HG03439 (cell line): ENCODE measurements around the gene ZMYND11.

Experiments used
- ATAC-seq: cut with Tn5 transposase; IDR thresholded peaks from one replicate; pipeline ENCODE4 v1.9.1; 2021; ENCODE audit warnings: mild to moderate bottlenecking, moderate library complexity; ENCODE audit not compliant: unreplicated experiment

The ZMYND11 gene

DNA sequence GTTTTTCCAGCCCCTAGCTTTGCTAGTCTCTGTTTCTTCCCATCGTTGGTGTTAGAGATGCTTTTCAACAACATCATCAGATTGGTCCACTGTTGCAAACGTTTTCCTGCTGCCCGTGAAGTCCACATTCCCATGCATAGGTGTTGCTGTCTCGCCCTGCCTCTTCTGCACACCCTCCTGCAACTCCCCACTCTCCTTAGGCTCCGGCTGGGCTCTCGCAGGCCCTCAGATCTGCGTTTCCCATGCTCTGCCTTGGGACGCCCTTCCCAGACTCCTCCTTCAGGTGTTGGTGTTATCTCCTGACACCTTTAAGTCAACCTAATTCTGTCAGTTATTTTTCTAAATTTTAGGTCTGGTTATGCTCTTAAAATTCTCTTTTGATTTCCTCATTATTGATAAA, 55.0 kb downstream of the ZMYND11 start:
- no peak for ATAC-seq

DNA sequence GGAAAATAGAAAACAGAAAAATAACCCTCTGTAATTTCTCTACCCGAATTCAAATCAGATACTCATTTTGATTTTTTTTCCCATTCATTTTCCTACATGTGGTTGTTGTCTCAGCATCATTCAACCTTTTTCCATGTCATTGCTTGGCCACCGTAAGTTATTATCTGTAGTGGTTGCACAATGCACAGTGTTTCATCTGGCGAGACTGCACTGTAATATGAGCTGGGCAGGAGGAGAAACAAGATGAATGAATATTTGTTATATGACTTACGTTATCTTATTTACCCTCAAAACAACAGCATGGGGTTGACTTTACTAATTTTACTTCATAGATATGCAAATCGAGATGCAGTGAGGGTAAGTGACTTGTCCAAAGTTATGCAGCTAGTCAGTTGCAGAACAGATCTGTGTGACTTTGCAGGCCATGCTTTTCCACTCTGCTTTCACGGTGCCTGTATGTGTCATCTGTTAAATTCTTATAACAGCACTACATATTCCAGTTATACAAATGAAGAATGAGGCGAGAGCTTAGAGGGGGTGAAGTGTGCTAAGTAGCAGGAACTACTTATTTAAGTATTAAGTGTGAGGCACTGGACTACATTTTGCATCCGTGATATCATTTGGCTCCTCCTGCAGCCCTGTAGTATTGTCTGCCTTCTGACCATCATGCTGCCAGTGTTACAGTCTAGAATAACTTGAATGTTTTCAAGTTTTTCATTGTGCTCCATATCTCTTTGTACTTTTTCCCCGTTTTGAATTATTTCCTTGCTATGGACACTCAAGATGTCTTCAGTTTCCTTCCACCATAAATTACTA, 56.7 kb downstream of the ZMYND11 start:
- no peak for ATAC-seq

DNA sequence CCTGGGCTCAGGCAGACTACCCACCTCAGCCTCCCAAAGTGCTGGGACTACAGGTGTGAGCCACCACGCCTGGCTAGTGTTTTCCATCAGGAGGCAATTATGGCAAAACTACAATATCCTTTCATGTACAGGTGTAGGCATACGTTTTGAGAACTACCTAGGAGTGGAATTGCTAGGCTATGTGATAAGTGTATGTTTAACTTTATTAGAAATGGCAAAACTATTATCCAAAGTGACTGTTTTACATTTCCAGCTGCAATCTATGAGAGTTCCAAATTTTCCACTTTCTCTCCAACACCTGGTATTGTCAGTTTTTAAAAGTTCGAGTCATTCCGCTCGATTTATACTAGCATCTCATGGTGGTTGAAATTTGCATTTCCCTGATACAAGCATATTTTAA, 59.0 kb downstream of the ZMYND11 start:
- ATAC-seq, result no peak

DNA sequence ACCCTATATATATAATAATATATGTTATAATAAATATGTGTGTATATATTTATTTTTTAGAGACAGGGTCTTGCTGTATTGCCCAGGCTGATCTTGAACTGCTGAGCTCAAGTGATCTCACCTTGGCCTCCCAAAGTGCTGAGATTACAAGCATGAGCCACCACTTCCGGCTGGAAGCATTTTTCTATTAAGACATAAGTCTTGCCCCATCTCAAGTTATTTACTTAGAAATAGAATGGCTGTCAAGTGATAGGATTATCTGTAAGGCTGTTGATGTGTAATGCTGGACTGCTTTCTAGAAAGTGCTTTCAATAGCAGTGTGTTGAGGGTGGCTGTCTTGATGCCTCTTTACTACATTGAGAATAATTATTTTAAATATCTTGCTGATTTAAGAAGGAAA, 65.2 kb downstream of the ZMYND11 start:
- no peak for ATAC-seq

DNA sequence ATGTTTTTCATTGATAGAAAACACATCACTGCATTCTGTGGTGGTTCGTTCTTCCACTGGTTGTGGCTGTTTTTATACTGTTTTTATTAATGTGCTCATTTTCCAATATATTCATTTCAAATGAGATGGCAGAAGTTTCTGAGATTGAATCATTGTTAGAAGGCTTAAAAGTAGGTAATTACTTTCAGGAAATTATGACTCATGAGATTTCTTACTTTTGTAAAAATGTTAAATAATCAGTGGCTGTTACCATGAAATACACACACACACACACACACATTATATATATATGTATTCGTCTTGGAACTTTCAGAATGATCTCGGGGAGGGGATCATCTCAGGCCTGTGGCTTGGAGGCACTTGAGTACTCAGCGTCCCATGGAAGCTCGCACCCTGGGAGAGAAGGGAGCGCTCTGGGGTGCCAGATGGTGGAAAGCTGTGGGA, 66.1 kb downstream of the ZMYND11 start:
- ATAC-seq, result no peak

DNA sequence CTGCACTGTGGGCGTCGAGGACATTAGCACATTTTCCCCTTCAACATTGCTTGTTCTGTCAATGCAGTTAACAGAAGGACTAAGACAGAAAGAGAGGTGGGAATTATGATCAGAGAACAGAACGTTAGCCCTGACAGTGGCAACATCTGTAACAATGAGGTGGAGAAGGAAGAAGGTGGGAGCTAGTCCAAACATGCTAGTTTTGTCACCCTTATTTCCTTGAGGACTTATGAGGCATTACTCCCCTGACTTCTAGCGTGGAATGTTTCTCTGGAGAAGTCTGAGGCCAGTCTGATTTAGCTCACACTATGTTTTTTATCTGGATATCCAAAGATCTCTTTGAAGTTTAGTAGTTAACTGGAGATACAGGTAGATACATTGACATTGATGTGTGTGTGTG, 73.4 kb downstream of the ZMYND11 start:
- ATAC-seq, result no peak

DNA sequence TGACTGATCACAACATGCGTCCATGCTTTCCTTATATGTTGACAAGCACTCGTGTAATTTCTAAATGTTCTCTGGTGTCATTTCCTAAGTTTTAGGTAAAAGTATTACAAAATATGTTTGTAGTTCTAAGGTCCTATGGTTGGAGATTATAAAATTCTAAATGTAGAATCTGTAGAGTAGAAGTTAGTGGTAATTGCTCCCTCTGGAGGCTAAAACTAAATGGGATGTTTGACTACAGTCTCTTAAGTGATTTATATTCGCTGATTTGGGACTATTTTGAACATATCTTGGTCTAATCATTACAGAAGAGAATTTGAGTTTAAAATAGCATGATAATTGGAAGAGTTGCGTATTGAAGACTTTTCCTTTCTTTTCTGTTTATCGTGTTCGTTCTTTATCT, 74.1 kb downstream of the ZMYND11 start:
- no peak for ATAC-seq

DNA sequence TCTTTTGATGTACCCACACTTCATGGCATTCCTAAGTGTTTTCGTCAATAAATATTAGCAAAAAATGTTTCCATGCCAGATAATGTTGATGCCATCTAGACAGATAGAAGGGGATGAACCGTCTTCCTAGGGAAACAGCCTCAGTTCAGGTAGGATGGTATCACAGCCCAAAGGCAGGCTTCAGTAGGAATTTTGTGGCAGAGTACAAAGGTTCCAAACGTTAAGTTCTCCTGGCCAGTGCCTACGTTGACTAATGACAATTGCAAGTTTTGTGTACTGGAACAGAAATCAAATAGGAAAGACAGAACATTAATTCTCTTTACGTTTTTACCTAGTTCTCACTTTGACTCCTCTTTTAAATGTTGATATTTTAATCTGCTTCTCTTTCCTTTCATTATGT, 75.0 kb downstream of the ZMYND11 start:
- no peak for ATAC-seq

DNA sequence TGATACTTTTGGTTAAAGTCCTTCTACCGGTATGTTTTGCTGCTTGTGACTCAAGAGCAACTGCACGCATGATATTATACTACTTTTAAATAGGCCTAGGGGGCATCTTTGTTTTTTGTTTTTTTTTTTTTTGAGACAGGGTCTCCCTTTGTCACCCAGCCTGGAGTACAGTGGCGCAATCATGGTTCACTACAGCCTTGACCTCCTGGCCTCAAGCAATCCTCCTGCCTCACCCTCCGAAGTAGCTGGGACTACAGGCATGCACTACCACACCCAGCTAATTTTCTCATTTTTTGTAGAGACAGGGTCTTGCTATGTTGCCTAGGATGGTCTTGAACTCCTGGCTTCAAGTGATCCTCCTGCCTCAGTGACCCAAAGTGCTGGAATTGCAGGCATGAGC, 80.2 kb downstream of the ZMYND11 start:
- no peak for ATAC-seq

DNA sequence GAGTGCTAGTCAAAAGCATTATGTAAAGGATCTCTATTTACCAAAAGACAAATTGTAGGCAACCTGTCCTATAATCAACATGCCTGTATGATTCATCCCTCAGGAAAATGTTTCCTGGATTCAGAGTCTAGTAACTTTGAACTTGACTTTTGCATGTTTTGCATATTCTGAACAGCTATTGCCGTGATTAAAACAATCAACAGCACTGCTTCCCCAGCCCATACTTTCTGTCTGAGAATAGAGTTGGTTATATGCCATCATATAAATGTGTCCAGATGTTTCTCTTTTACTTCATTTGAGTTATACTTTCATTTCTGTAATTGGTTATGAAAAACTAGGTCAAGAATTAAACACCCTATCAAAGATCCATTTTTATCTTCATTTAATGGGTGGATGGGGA, 83.5 kb downstream of the ZMYND11 start:
- no peak for ATAC-seq

DNA sequence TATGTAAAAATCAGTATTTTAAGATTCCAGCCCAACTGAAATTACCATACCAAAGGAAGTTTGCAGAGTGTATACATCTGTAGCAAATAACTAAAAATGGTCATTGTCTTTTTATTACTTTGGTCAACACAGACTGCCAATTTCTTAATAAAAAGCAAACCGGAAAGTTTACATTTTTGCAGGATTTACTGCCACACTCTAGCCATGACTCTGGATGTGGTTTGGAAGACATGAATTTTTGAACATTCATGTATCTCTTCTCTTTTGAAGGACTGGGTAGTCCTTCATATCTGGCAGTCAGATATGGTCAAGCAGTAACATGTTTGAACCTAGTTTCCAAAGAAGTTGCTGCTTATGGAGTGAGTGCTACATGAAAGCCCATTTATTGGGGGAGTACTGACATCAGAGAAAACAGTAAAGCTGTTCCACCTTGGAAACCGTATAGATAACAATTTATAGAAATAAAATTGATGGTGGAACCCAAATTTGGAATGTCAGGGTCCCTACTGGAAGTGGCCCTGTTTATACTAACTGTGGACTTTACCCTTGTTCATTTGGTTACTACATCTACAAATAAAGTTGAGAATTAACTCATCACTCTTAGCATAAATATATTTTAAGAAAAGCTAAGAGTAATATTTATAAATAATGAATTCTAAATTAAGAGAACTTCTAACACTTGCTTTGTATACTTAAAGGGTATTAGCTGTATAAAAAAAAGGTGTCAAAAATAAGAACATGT, 84.6 kb downstream of the ZMYND11 start:
- no peak for ATAC-seq

DNA sequence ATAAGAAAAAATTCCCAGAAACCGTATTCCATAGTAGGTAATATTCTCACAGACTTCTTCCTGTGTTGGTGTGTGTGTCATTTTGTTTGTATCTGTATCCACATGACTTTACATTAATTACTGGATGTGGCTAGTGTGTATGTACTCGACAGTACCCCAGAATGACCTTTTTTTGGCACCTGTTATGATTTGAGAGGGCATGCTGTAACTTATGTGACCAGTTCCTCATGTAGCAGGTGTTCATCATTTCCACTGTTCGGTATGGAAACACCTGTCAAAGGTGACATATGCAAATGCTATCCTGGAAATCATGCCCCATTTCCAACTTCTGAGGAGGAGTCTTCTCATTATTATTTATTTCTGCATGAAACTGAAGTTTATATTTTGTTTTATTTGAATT, 89.3 kb downstream of the ZMYND11 start:
- no peak for ATAC-seq

DNA sequence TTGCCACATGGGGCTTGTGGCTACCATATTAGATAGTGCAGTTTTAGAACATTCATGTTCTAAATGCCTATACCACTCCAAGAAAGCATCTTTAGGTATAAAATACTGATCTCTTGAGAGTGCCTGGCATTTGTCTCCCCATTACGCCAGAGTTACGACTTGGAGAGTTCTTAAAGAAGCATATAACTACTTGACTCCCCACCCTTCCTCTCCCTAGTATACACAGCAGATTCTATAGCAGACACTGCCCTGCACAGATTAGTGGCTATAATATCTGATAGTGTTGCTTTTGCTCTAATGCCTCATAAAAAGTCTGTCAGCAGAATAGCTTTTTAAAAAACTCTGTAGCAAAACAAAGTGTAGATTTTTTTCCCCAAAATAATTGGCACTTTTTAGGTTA, 90.8 kb downstream of the ZMYND11 start:
- ATAC-seq, result no peak

DNA sequence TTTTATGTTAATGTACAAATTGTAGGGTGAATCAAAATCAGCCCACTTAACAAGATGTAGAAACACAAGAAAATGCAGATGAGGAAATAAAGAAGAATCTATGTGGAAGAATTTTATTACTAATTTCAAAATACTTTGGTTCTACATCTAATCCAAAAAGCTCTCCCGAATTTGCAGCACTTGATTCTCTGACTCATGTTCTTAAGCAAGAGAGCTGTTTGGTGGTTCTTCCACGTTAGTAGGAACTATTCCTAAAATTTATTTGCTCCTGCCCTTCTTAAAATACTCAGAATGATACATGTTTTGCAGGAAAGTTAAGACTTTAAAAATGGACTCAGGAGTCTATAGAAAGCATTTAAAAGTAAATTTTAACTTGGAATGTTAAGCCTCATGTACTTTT, 91.8 kb downstream of the ZMYND11 start:
- ATAC-seq, result no peak

DNA sequence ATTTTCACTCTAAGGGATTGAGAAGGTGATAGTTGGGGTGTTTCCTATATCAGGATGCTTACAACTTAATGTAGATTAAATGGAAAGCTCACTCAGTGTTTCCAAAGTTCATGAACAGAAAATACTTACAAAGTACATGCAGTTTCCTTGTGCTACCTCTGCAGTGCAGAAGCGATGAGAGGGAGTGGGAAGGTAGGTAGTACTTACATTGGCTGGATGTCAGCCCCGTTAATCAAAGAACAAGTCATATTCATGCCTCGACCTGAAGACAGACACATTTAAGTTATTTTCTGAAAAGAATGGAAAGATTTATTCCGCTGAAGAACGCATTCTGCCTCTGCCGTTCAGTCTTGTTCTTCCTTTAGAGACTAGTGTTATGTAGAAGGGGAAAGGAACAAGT, 93.1 kb downstream of the ZMYND11 start:
- no peak for ATAC-seq

DNA sequence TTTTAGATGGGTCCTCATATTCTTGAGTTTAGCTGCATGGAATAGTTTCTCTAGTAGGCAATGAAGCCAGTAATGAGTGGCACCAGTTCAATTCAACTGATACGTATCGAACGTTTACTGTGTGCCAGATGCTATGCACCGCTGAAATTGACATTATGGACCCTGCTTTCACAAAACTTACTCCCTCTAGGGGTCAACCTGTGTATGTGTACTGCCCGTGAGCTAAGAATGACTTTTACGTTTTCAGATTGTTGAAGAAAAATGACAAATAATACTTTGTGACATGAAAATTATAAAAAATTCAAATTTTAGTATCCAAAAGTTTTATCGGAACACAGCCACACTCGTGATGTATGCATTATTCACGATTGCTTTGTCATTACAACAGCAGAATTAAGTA, 95.5 kb downstream of the ZMYND11 start:
- ATAC-seq, result no peak

DNA sequence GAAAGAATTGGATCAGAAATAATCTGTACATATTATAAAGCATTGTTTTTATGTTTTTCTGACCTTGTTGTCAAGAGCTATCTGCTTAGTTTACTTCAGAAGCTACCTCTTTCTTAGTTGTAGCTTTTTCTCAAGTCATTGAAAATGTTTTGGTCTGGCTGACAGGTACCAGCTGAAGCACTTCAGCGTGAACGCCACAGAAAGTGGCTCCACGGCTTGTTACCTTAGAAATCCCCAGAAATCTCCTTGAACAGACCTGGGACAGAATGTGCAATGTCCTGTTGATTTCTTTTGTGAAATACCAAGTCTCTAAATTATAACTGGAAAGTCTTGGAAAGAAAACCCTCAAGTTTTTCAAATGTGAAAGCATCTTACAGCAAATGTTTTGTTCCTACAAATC, 96.8 kb downstream of the ZMYND11 start:
- ATAC-seq, result no peak

DNA sequence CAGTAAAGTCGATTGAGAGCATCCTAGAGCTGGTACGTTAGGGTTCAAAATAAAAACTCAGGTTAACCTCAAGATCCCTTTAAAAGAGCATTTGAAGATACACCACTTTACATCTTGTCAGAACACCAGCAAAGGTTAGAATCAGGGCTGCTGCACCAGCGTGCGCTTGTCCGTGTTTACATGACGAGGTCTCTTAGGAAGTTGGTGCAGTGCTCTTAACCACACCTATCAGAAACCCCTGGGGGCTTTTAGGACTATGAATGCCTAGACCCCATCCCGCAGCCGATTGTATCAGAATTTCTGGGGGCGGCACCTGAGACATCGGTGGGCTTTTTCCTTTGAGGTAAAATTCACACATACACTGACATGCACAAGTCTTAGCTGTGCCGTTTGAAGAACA, 97.6 kb downstream of the ZMYND11 start:
- ATAC-seq, result no peak

DNA sequence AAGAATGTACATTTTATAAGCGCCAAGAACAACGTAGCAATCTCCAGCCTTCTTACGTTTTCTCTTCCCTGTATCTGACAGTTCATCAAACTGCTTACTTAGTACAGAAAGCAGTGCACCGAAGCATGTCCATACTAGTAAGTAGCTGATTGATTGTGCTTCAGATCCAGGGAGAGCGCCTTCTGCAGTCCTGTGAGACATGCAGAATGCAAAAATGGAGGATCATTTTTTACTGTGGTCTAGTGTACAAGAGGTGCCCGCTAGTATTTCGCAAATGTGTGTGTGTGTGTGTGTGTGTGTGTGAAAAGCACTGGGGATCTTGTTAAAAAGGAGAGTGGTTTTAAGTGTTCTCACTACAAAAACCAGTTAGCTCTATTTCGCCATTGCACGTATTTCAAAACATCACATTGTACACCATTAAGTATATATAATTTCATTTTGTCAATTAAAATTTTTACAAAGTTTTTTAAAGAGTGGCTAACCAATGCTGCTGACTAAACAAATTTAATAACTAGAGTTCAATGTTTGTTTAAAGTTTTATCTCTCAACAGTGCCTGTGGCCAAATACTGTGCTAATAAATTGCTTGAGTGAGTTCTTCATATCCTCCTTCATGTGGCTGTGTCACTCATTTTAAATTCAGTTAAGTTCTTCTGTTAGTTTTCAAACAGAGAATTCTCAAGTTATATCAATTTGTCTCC, 99.6 kb downstream of the ZMYND11 start:
- ATAC-seq, result no peak

DNA sequence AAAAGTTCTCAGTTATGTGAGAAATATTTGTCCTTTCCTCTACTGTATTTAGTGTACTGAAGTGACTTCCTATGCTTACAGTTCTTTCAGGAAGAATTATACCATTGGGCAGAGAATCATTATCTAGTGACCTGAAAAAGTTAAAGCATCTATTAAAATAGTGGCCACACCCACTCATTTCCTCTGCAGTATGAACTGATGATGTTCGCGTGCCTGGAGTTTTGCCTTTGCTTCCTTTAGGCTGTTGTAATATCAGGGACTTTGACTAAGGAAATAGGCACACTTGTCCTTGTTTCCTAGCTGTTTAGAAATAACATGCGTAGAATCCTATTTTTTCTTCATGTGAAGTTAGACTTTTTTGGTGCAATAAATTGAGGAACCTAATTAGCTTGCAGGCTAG, 100.7 kb downstream of the ZMYND11 start:
- ATAC-seq, result no peak

DNA sequence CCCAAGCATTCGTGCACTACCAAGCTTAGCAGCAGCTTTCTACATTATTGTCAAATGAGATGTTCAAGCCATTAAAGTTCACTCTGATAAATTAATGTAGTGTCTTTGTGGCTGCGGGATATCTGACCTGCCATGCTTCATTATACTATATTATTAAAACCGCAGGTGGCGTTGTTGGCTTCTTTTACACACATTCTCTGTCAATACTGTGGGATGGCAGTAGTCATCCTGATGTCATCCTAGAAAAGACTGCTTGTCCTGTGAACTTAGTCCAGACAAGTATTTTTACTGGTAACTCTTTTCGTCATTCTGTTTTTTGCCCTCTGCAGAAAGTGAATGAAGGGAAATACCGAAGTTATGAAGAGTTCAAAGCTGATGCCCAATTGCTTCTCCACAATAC, 103.9 kb downstream of the ZMYND11 start:
- no peak for ATAC-seq

DNA sequence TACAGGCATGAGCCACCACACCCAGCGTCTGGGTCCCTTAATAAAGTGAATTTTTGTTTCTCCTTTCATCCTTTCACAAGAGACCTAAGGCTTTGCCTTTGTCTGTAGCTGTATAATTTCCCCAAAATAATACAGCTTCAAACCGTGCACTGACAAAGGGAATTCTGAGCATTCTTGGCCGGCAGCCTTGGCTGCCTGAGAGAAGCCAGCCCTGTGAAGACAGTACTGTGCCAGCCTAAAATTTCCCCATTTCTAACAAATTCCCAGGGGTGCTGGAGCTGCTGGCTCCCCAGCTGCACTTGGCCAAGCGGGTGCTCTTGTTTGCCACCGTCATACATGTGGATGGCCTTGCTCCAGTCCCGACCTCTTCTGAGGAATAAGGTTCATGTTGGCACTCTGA, 106.2 kb downstream of the ZMYND11 start:
- ATAC-seq, result no peak
